ENCODE measurements around the gene CPTP. TPM values are rescaled to one million over a fixed set of nuclear protein-coding genes. Genes with fewer than 3 reads are reported as not detected.
"Not testable (repeated sequence)": the region's sequence is repeated elsewhere in the genome, so short reads cannot be mapped to it uniquely, and the experiment has no call there.

The CPTP gene
- total RNA-seq, 1 donor: 17.7 TPM

DNA sequence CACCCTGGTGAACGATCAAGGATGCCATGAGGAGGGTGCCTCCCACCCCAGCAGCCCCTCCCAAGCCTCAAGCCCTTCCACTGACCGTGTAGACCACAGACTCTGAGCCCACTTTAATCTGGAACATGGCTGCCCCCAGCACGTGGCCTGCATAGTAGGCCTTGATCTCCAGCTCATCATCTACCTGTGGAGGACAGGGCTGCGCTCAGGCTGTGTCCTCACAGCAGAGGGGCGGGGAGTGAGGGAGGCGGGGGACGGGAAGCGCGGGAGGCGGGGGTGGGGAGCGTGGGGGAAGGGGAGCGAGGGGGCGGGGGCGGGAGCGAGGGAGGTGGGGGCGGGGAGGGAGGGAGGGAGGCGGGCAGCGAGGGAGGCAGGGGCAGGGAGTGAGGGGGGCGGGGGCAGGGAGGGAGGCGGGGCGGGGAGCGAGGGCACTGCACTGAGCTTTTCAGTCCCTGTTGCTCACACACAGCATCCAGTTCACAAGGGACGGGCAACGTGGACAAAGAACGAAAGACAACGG lies 9.1 kb upstream of the CPTP start:
- no peak overlapping the region for H3K4me3 ChIP-seq (ENCODE audit: low read depth, low read length)
- no peak for TF ChIP-seq CTCF (IDR thresholded peaks at IDR 0.05; ENCODE audit: insufficient read depth, low read length)
- DNase-seq (ENCODE audit: low read depth): no peak

DNA sequence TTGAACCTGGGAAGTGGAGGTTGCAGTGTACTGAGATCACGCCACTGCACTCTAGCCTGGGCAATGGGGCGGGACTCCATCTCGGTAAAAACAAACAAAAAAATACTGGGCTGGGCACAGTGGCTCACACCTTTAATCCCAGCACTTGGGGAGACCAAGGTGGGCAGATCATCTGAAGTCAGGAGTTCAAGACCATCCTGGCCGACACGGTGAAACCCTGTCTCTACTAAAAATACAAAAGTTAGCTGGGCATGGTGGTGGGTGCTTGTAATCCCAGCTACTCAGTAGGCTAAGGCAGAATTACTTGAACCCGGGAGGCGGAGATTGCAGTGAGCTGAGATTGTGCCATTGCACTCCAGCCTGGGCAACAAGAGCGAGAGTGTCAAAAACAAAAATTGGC lies 8.4 kb upstream of the CPTP start:
- not testable (repeated sequence) for H3K4me3 ChIP-seq (ENCODE audit: low read depth, low read length); DNase-seq (ENCODE audit: low read depth)

DNA sequence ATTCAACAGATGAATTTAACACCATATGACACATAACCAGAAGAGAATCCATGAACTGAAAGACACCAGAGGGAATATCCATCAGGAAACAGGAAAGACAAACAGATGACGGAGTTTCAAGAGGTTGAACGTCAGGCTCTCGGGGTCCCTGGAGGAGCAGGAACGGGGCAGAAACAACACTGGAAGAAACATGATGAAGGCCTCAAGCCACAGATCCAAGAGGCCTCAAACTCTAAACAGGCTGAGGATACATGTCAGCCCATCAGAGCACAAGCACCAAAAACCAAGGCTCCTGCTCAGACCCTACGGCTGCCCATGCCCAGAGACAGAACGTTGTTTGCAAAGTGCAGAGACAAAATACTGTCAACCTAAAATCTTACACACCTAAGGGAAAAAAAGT lies 7.2 kb upstream of the CPTP start:
- TF ChIP-seq CTCF (IDR thresholded peaks at IDR 0.05; ENCODE audit: insufficient read depth, low read length): no peak
- DNase-seq (ENCODE audit: low read depth): no peak
- H3K4me3 ChIP-seq (ENCODE audit: low read depth, low read length): no peak overlapping the region

DNA sequence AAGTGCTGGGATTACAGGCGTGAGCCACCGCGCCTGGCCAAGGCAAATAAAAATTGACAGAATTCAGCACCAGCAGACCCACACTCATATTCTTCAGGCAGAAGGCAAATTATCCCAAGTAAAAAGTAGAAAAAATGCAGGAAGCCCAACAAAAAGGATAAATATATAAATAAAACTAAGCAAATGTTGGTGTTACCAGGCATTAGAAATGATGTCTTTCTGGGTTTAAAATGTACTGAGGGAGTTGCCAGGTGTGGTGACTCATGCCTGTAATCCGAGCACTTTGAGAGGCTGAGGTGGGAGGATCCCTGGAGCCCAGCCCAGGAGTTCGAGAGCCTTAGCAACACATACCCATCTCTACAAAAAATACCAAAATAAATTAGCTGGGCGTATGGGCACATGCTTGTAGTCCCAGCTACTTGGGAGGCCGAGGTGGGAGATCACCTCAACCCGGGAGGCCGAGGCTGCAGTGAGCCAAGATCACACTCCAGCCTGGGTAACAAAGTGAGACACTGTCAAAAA lies 6.4 kb upstream of the CPTP start:
- no peak overlapping the region for H3K4me3 ChIP-seq (ENCODE audit: low read depth, low read length)
- TF ChIP-seq CTCF (IDR thresholded peaks at IDR 0.05; ENCODE audit: insufficient read depth, low read length): no peak
- peak; percentile 96 for DNase-seq (ENCODE audit: low read depth)

GRCh38 chr1:1318777-1319645 lies 5.6 kb upstream of the CPTP start:
- no peak for TF ChIP-seq CTCF (IDR thresholded peaks at IDR 0.05; ENCODE audit: insufficient read depth, low read length)
- no peak overlapping the region for H3K4me3 ChIP-seq (ENCODE audit: low read depth, low read length)
- DNase-seq (ENCODE audit: low read depth): no peak

- DNase-seq (ENCODE audit: low read depth): no peak
- TF ChIP-seq CTCF (IDR thresholded peaks at IDR 0.05; ENCODE audit: insufficient read depth, low read length): no peak
- no peak overlapping the region for H3K4me3 ChIP-seq (ENCODE audit: low read depth, low read length)
These were observed 5.0 kb upstream of the CPTP start for GRCh38 chr1:1319646-1319941.

- no peak for DNase-seq (ENCODE audit: low read depth)
These were observed 3.7 kb upstream of the CPTP start for GRCh38 chr1:1320666-1321448.

More at GRCh38 chr1:1320666-1321448, 3.7 kb upstream of the CPTP start:
- TF ChIP-seq CTCF (IDR thresholded peaks at IDR 0.05; ENCODE audit: insufficient read depth, low read length): no peak
- H3K4me3 ChIP-seq (ENCODE audit: low read depth, low read length): no peak overlapping the region
